Posterior vena cava (tissue), 2 donors: Measurements from ENCODE around the gene PHF23. TPM values are rescaled to one million over a fixed set of nuclear protein-coding genes. Genes with fewer than 3 reads are reported as not detected.

Source experiments
- DNase-seq: peaks from one replicate; pipeline ENCODE4 v3.0.0-alpha.2; 2020; ENCODE audit warnings: low spot score
- intact Hi-C, 2 donors: fragments of 100-400 bp; cut with DNase I; formaldehyde crosslinking; loops; one replicate each; pipeline versions ENCODE4 v1.14.1 to v1.14.2; 2022 to 2023
- microRNA-seq, 2 donors: library from miRNA; unstranded; fragments of <30 nt; microRNA quantifications; one replicate each; pipeline ENCODE4 v1.2.0, GENCODE V29; 2020 to 2021; ENCODE audit warnings: borderline microRNAs expressed in 2 of 2
- total RNA-seq, 2 donors: library from RNA; stranded (reverse); fragmentation: NEBNext Ultra II Directional; extraction: Animal tissue kit (Norgen Biotek cat#: 25700); gene quantifications; one replicate each; pipeline ENCODE4 v1.2.1, GENCODE V29; 2021
- donor health status: DM: yes; HTN: yes; CAD: no.
- donor health status: DM: yes; HTN: yes; CAD: no.

The PHF23 gene
- total RNA-seq, 2 donors from 2014 or later: 20.4 to 27.5 TPM

DNA sequence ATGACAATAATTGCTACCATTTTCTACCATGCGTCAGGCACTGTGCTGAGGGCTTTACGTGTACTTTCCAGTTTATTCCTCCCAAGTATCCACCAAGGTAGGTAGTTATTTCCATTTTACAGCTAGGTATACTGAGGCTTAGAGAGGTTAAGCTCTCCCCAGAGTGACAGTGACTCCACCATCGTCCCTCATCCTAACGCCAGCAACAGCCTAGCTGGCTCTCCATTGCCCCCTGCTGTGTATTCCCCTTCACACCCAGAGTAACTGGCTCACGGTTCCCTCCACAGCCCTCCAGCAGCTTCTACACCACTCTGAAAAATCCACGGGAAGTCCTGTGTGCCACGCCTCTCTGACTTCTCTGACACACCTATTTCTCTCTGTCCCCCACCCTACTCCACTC is 53.0 kb downstream of the PHF23 start:
- intact Hi-C loops: no loop called here
- no peak for DNase-seq

Small RNAs within 50 kb of the gene (microRNA-seq; reads per million reads assigned to microRNA genes)
- 879 to 1,238 reads per million in 2 donors for gene MIR324

Other genes starting within 250 kb of the PHF23 start
- under 1 TPM in 1 of 2 donors, not detected in 1; 0.14 TPM for gene ALOX12, start 243.4 kb downstream of the PHF23 start, total RNA-seq
- gene RNASEK, start 226.8 kb downstream of the PHF23 start, total RNA-seq: 100 to 1,000 TPM; 153 to 154 TPM
- gene BCL6B, start 216.4 kb downstream of the PHF23 start, total RNA-seq: 10 to 100 TPM; 21.2 to 29.7 TPM
- gene SLC16A13, start 203.4 kb downstream of the PHF23 start, total RNA-seq: 1 to 10 TPM; 1.5 to 1.6 TPM
- 1 to 10 TPM in 1 of 2 donors, under 1 TPM in 1; 0.52 to 1.3 TPM for gene SLC16A11, start 195.4 kb downstream of the PHF23 start, total RNA-seq
- 10 to 100 TPM in 1 of 2 donors, 1 to 10 TPM in 1; 5.9 to 13.9 TPM for gene CLEC10A, start 159.2 kb downstream of the PHF23 start, total RNA-seq
- gene ASGR2, start 124.6 kb downstream of the PHF23 start, total RNA-seq: 1 to 10 TPM in 1 of 2 donors, under 1 TPM in 1; 0.90 to 1.3 TPM
- 1 to 10 TPM; 1.2 to 2.2 TPM for gene ASGR1, start 60.1 kb downstream of the PHF23 start, total RNA-seq
- gene DLG4, start 19.6 kb downstream of the PHF23 start, total RNA-seq: 10 to 100 TPM; 20.8 to 21.2 TPM
- gene ACADVL, start 19.5 kb downstream of the PHF23 start, total RNA-seq: 100 to 1,000 TPM; 444 to 567 TPM
- gene DVL2, start 4.9 kb downstream of the PHF23 start, total RNA-seq: 10 to 100 TPM; 21.9 to 26.7 TPM
- gene GABARAP, start 3.0 kb upstream of the PHF23 start, total RNA-seq: 100 to 1,000 TPM; 341 to 405 TPM
- 10 to 100 TPM; 79.5 to 89.2 TPM for gene CTDNEP1, start 12.3 kb upstream of the PHF23 start, total RNA-seq
- gene ELP5, start 12.8 kb upstream of the PHF23 start, total RNA-seq: 10 to 100 TPM; 36.5 to 40.0 TPM
- gene CLDN7, start 23.0 kb upstream of the PHF23 start, total RNA-seq: 1 to 10 TPM; 1.6 to 4.4 TPM
- gene SLC2A4, start 42.3 kb upstream of the PHF23 start, total RNA-seq: 10 to 100 TPM; 13.5 to 21.3 TPM
- gene YBX2, start 55.2 kb upstream of the PHF23 start, total RNA-seq: 1 to 10 TPM; 1.7 to 1.8 TPM
- gene EIF5A, start 68.2 kb upstream of the PHF23 start, total RNA-seq: 100 to 1,000 TPM; 275 to 328 TPM
- 10 to 100 TPM; 47.0 to 47.9 TPM for gene GPS2, start 75.9 kb upstream of the PHF23 start, total RNA-seq
- gene NEURL4, start 89.9 kb upstream of the PHF23 start, total RNA-seq: 10 to 100 TPM; 20.0 to 22.8 TPM
- 10 to 100 TPM; 11.9 to 15.2 TPM for gene ACAP1, start 97.1 kb upstream of the PHF23 start, total RNA-seq
- gene KCTD11, start 112.7 kb upstream of the PHF23 start, total RNA-seq: 10 to 100 TPM in 1 of 2 donors, 1 to 10 TPM in 1; 8.8 to 10.0 TPM
- not detected for gene TMEM95, start 115.7 kb upstream of the PHF23 start, total RNA-seq
- 1 to 10 TPM; 1.6 to 1.8 TPM for gene TNK1, start 141.6 kb upstream of the PHF23 start, total RNA-seq
- gene PLSCR3, start 155.1 kb upstream of the PHF23 start, total RNA-seq: 10 to 100 TPM; 31.8 to 37.6 TPM
- 10 to 100 TPM; 39.3 to 65.5 TPM for gene TMEM256, start 164.6 kb upstream of the PHF23 start, total RNA-seq
- 10 to 100 TPM; 31.6 to 34.2 TPM for gene NLGN2, start 168.4 kb upstream of the PHF23 start, total RNA-seq
- gene SPEM1, start 180.9 kb upstream of the PHF23 start, total RNA-seq: not detected
- not detected for gene SPEM2, start 186.2 kb upstream of the PHF23 start, total RNA-seq
- not detected for gene SPEM3, start 189.4 kb upstream of the PHF23 start, total RNA-seq
- 1 to 10 TPM; 1.8 to 3.0 TPM for gene TMEM102, start 196.0 kb upstream of the PHF23 start, total RNA-seq
- 1 to 10 TPM; 2.7 to 3.8 TPM for gene FGF11, start 200.1 kb upstream of the PHF23 start, total RNA-seq
- 10 to 100 TPM in 1 of 2 donors, 1 to 10 TPM in 1; 7.8 to 10.5 TPM for gene CHRNB1, start 205.6 kb upstream of the PHF23 start, total RNA-seq
- gene ZBTB4, start 240.2 kb upstream of the PHF23 start, total RNA-seq: 10 to 100 TPM; 67.3 to 67.9 TPM
- gene SLC35G6, start 242.0 kb upstream of the PHF23 start, total RNA-seq: not detected
- gene POLR2A, start 244.9 kb upstream of the PHF23 start, total RNA-seq: 10 to 100 TPM; 65.5 to 70.0 TPM